Measurements from ENCODE around the gene TMEM186. TPM values are rescaled to one million over a fixed set of nuclear protein-coding genes. Genes with fewer than 3 reads are reported as not detected.
A peak's percentile ranks its signal among the peaks of the same experiment; 100 is the strongest.
"Not testable (repeated sequence)": the region's sequence is repeated elsewhere in the genome, so short reads cannot be mapped to it uniquely, and the experiment has no call there.

TMEM186 gene
- total RNA-seq, 1 donor from 2014 or later = 5.9 TPM

- no peak for DNase-seq
Measured at GRCh38 chr16:8774208-8774607, 23.2 kb downstream of the TMEM186 start.

- no peak for DNase-seq
Measured at GRCh38 chr16:8773537-8773936, 23.9 kb downstream of the TMEM186 start.

GRCh38 chr16:8768692-8769091 lies 28.7 kb downstream of the TMEM186 start:
- DNase-seq = no peak

GRCh38 chr16:8768283-8768682 lies 29.2 kb downstream of the TMEM186 start:
- DNase-seq = no peak

GRCh38 chr16:8767176-8767575 lies 30.3 kb downstream of the TMEM186 start:
- no peak for DNase-seq

GRCh38 chr16:8764525-8765250 lies 32.8 kb downstream of the TMEM186 start:
- DNase-seq = no peak

- DNase-seq = no peak
Measured at GRCh38 chr16:8763899-8764298, 33.5 kb downstream of the TMEM186 start.

- DNase-seq = no peak
Measured at GRCh38 chr16:8763083-8763482, 34.4 kb downstream of the TMEM186 start.

GRCh38 chr16:8762254-8762653 lies 35.2 kb downstream of the TMEM186 start:
- no peak for DNase-seq

- no peak for DNase-seq
Measured at GRCh38 chr16:8761078-8761477, 36.4 kb downstream of the TMEM186 start.

- no peak for DNase-seq
Measured at GRCh38 chr16:8760021-8760420, 37.4 kb downstream of the TMEM186 start.

GRCh38 chr16:8758022-8758421 lies 39.4 kb downstream of the TMEM186 start:
- DNase-seq = no peak

GRCh38 chr16:8756755-8757154 lies 40.7 kb downstream of the TMEM186 start:
- DNase-seq = no peak

- no peak for DNase-seq
Measured at GRCh38 chr16:8753416-8754054, 43.9 kb downstream of the TMEM186 start.

GRCh38 chr16:8752706-8753105 lies 44.7 kb downstream of the TMEM186 start:
- no peak for DNase-seq

GRCh38 chr16:8751481-8752311 lies 45.7 kb downstream of the TMEM186 start:
- DNase-seq = peak; percentile 67

- not testable (repeated sequence) for DNase-seq
Measured at GRCh38 chr16:8748944-8749343, 48.5 kb downstream of the TMEM186 start.

Other genes with a start within 250 kb of the TMEM186 start
- gene TMEM114, start 207.1 kb downstream of the TMEM186 start, total RNA-seq = not detected
- 33.4 TPM for gene METTL22, start 175.9 kb downstream of the TMEM186 start, total RNA-seq
- gene ABAT, start 123.0 kb downstream of the TMEM186 start, total RNA-seq = 18.9 TPM
- gene PMM2, start 200 bp upstream of the TMEM186 start, total RNA-seq = 27.9 TPM
- gene CARHSP1, start 71.4 kb upstream of the TMEM186 start, total RNA-seq = 78.0 TPM
- not detected for gene LITAFD, start 84.7 kb upstream of the TMEM186 start, total RNA-seq
- 103 TPM for gene USP7, start 166.3 kb upstream of the TMEM186 start, total RNA-seq

Data from tongue (tissue), 2 donors.